GM21515 (cell line): ENCODE measurements around the gene MAPK8IP3.

Experiments used
- ATAC-seq: cut with Tn5 transposase; IDR thresholded peaks from one replicate; pipeline ENCODE4 v1.9.1; 2021; ENCODE audit not compliant: unreplicated experiment

The MAPK8IP3 gene

GRCh38 chr16:1772908-1773702 is 67.1 kb downstream of the MAPK8IP3 start, which contains the start of gene MRPS34:
Gene MRPS34 (minus strand): TSS chr16:1773134. CDS start chr16:1773119, 15 bp downstream.
- peak; percentile 44 for ATAC-seq

- ATAC-seq, result peak; percentile 4
Measured at GRCh38 chr16:1773703-1774447, 67.9 kb downstream of the MAPK8IP3 start.

GRCh38 chr16:1774448-1774780 is 68.4 kb downstream of the MAPK8IP3 start:
- no peak for ATAC-seq

GRCh38 chr16:1775006-1775845 is 69.2 kb downstream of the MAPK8IP3 start:
- ATAC-seq, result no peak

GRCh38 chr16:1775846-1776671 is 70.1 kb downstream of the MAPK8IP3 start:
- ATAC-seq, result no peak

GRCh38 chr16:1776672-1776955 is 70.6 kb downstream of the MAPK8IP3 start:
- ATAC-seq, result no peak

- no peak for ATAC-seq
Measured at GRCh38 chr16:1776991-1777374, 71.0 kb downstream of the MAPK8IP3 start.

- ATAC-seq, result no peak
Measured at GRCh38 chr16:1777375-1778199, 71.6 kb downstream of the MAPK8IP3 start.

GRCh38 chr16:1778200-1779179 is 72.5 kb downstream of the MAPK8IP3 start:
- ATAC-seq, result no peak

- ATAC-seq, result no peak
Measured at GRCh38 chr16:1779234-1779701, 73.3 kb downstream of the MAPK8IP3 start.

GRCh38 chr16:1779741-1780676 is 74.0 kb downstream of the MAPK8IP3 start:
- ATAC-seq, result no peak

GRCh38 chr16:1780677-1781072 is 74.7 kb downstream of the MAPK8IP3 start:
- no peak for ATAC-seq

- no peak for ATAC-seq
Measured at GRCh38 chr16:1781254-1781653, 75.3 kb downstream of the MAPK8IP3 start.

- ATAC-seq, result peak; percentile 5
Measured at GRCh38 chr16:1781758-1782407, 75.9 kb downstream of the MAPK8IP3 start.

- ATAC-seq, result peak; percentile 81
Measured at GRCh38 chr16:1782408-1783264, 76.6 kb downstream of the MAPK8IP3 start, which contains the start of the genes NUBP2 and SPSB3. Gene NUBP2 (plus strand): TSS chr16:1782960. CDS start chr16:1783021, 61 bp downstream. Gene SPSB3 (minus strand): TSS chr16:1782571. CDS start chr16:1781483, 1,088 bp downstream.
